Right renal pelvis (tissue), 4 donors: ENCODE measurements around the gene KCNK18. TPM values are rescaled to one million over a fixed set of nuclear protein-coding genes. Genes with fewer than 3 reads are reported as not detected.
"Not testable (repeated sequence)": the region's sequence is repeated elsewhere in the genome, so short reads cannot be mapped to it uniquely, and the experiment has no call there.

Experiments
- DNase-seq, 4 donors: peaks; one replicate each; pipeline ENCODE4 v3.0.0-alpha.2; 2013; ENCODE audit warnings: low read depth in 4 of 4, low spot score in 3 of 4, missing footprints in 1 of 4
- polyA plus RNA-seq, 4 donors: library from polyadenylated mRNA; unstranded; fragments of 120-200 nt; gene quantifications; one replicate each; pipeline ENCODE4 v1.2.1, GENCODE V29; 2013; ENCODE audit not compliant: insufficient read length in 4 of 4

KCNK18 gene
- polyA plus RNA-seq, 4 donors: not detected

DNA sequence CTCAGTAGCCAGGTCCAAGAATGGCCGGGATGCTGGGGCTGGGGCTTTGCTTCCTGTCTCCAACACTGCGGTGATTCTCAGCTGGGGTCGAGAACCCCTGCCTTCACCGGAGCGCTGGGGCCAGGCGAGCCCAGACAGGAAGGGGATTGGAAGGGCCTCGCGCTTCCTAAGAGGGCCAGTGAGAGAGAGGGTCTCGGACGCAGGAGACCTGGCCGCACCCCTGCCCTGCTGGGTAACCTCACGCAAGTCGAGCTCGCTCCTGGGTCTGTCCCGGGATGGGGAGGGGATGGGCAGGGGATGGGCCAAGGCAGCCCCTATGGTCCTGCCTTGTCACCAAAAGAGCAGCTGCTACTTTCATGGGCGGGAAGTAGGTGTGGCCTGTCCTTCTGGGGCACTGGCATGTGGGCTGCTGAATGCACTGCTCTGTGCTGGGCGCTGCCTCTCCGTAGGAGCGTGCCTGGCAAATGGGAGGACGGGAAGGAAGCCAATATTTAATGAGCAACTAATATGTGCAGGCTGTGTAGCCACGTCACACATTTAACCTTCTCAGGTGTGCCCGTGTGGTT, 20.0 kb downstream of the KCNK18 start:
- DNase-seq: no peak

DNA sequence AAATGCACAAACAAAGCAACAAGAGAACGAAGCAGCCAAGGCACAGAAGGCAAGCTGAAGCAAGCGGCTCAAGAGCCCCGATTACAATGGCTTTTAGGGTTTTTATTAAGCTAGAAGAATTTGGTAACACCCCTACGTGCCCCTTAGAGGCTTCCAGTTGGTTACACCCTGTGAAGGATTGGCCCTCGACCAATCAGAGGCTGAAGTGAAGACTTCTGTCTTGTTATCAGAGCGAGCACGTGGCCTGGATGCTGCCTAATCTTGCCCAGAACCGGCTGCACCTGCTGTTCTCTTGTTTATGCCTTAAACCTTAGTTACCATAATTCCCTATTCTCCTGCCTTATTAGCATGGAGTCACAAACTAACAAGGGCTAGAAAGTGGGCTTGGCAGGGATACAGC, 21.4 kb downstream of the KCNK18 start:
- DNase-seq: no peak

DNA sequence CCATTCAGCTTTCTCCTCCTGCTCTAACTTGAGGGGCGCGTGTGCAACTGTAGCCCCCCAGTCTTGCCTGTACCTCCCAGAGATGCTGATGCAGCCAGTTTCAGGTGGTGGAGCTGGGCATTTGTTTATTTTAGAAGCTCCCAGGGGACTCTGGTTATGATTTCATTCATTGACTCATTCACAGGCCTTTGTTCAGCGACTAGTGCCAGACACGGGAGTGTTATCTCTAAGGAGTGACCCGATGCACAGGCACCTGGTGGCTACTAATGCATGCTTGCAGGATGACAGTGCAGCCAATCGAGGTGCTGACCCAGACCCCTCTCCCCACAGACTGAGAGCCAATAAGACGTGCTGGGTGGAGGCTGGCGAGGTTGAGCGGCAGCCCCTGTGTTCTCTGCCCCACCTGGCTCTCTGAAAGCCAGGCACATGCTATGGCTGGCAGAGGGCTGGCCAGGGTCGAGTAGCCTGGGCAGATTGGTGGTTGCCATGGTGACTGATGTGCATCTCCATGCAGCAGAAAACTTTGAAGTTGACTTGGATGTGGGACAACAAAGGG, 23.9 kb downstream of the KCNK18 start:
- no peak for DNase-seq

DNA sequence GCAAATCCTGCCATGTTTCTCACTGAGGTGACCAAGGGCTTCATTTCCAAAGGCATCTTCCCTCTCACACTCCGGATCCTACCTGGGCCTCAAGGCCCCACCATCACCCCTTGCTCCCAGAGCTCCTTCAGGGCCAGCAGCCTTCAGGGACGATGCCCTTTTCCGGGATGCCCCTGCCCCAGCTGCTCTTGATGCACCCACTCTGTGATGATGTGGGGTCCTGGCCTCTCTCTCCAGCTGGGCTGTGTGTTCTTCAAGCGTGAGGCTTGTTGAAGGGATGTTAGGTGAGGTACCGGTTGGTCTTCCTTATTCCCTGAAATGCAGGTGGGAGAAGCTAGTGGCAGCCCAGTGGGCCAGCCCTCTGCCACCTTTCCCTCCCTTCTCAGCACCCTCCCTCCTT, 25.3 kb downstream of the KCNK18 start:
- no peak for DNase-seq

DNA sequence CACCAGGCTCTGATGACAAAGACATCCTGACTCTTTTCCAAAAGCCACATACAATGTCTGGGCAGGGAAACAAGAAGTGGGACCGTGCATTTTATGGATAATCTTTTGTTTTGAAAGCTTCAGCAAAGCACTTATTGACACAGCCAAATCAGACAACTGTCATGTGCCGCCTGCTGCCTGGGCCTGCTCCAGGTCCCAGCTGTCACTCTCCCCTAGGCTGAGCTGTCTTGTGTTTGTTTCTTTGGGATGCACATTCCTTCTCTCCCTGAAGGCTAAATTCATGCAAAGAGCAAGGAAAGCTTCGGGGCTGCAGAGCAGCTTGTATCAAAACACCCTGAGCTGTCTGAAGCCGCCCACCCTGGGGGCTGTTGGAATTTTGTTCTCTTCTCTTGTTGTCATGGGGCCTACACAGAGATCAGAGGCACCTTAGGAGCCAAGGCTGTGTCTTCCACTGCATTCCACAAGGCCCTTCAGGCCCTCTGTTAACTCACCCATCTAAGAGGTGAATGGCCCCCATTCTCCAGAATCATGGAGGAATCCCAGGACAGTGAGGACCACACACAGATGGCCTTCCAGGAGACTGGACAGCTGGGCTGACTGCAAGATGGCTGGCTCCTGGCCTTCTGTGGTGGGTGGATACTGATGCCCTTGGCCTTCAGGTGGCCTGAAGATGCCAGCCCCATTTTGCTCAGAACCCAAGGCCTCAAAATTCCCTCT, 25.8 kb downstream of the KCNK18 start:
- no peak for DNase-seq

DNA sequence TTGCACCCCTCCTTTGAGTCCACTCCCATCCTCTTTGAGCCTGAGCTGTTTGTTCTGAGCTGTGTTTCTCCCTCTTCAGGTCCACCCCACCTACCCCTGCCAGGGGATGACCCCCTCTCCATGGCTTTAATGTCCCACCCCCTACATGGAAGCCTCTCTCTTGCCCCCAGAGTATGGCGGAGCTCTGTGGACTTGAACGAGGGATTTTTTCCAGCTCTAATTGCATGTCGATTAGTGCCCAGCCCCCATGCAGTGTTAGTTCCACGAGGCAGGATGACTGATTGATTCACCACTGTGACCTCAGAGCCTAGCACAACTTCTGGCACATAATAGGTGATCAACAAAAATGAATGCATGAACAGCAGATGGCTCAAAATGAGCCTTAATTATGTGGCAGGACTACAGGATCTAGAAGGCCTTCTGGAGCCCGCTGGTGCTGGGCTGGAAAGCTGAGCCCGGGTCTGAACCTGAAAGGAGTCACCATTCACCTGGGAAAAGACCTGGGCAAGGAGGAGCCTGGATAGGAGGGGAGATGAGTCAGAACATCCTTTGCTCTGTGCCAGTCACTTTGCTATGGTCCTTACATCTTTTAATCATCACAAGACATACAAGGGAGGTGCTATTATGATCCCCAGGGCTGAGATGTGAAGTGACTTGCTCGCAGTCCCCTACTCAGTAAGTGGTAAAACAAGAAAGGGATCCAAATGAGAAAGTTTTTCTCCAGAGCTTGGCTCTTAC, 26.6 kb downstream of the KCNK18 start:
- DNase-seq: no peak

DNA sequence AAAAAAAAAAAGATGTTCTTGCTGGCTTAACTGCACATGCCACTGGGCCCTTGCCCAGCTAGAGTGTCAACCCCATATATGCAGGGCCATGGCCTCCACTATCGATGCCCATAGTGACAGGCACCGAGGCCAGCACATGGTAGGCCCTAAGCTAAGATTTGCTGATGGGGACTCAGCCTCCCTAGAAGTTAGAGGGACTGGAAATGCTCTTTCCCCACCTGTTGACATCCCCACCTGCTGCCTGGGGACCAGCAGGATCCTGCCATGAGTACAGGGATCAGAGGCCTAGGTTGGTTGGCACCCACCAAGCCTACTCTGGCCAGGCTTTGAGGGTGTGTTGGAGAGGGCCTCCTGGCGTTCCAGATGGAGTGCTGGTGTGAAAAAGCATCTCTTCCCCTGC, 27.6 kb downstream of the KCNK18 start:
- no peak for DNase-seq

DNA sequence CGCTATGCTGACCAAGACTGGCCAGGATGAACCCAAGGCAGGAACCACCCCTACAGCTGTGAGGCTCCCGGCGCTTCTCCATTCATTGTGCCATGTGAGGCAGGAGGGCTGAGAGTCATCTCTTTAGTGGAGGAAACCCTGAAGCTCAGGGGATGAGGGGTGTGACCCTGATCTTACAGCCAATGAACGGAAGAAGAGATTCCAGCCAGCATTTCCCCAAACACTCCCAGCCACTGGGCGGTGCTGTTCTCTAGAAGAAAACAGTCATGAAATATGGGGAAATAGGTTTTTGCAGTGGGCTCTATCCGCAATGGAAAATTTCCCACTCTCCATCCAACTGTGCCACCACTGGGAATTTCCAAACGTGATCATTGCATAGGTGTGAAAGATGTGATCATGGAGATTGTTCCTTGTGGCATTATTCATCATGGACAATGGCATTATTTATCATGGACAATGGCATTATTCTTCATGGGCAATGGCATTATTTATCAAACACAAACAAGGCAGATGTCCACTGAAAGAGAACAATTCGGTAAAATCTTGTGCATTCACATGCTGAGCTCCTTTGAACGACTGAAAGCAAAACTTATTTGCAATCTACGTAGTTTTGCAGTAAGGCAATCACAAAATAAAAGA, 29.6 kb downstream of the KCNK18 start:
- DNase-seq: no peak

DNA sequence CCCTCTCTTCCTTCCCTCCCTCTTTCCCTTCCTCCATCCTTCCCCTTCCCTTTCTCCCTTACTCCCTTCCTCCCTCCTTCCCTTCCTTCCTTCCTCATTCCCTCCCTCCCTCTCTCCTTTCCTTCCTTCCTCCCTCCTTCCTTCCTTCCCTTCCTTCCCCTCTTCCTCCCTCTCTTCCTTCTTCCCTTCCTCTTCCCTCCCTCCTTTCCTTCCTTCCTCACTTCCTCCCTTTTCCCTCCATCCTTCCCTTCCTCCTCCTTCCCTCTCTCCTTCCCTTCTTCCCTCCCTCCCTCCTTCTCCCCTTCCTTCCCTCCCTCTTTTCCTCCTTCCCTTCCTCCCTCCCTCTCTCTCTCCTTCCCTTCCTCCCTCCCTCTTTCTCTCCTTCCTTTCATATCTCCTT, 30.9 kb downstream of the KCNK18 start:
- DNase-seq: no peak

DNA sequence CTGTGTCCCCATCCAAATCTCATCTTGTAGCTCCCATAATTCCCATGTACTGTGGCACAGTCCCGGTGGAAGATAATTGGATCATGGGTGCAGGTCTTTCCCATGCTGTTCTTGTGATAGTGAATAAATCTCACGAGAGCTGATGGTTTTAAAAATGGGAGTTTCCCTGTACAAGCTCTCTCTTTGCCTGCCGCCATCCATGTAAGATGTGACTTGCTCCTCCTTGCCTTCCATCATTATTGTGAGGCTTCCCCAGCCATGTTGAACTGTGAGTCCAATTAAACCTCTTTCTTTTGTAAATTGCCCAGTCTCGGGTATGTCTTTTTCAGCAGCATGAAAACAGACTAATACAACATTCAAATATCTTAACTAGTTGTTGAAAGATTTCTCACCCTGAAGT, 32.8 kb downstream of the KCNK18 start:
- not testable (repeated sequence) for DNase-seq

DNA sequence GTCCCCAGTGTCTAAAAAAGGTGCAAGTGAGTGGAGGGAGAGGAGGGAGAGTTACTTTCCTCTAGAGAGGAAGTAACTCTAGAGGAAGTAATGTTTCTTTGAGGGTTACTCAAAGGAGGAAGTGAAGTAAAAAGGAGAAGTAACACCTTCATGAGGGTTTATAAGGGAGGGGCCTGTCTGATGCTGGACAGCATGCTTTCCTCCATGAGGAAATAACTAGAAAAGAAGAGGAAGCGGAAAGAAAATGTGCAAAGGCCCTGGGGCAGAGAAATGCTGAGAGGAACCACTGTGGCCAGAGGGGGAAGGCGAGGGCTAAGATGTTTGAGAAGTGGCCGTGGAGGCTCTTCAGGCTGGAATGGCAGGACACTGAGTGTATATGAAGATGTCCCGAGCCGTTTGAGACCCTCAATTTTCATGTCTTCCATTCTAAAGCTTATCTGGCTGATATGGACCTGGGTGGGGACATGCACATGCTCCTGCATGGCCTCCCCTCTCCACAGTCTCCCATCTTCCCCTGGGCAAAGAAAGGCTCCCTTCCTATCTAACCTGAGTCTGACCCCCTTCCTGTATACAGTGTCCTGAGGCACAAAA, 40.2 kb downstream of the KCNK18 start:
- no peak for DNase-seq

DNA sequence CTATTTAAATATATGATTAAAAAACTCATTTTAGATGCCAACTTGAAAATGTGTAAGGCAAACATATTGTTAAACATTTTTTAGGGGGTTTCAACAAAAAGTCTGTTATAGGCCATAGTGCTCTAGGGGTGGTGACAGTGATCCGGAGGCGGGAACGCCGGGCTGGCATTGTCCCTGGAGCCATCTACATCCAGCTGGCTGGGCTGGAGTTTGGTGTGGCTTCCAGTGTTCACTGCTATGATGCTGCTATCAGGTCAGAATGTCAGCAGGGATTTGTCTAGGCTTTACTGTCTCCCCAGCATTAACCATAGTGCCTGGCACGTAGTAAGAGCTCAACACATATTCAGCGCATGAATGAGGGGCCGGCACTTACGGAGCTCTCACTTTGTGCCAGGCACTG, 41.8 kb downstream of the KCNK18 start:
- no peak for DNase-seq

DNA sequence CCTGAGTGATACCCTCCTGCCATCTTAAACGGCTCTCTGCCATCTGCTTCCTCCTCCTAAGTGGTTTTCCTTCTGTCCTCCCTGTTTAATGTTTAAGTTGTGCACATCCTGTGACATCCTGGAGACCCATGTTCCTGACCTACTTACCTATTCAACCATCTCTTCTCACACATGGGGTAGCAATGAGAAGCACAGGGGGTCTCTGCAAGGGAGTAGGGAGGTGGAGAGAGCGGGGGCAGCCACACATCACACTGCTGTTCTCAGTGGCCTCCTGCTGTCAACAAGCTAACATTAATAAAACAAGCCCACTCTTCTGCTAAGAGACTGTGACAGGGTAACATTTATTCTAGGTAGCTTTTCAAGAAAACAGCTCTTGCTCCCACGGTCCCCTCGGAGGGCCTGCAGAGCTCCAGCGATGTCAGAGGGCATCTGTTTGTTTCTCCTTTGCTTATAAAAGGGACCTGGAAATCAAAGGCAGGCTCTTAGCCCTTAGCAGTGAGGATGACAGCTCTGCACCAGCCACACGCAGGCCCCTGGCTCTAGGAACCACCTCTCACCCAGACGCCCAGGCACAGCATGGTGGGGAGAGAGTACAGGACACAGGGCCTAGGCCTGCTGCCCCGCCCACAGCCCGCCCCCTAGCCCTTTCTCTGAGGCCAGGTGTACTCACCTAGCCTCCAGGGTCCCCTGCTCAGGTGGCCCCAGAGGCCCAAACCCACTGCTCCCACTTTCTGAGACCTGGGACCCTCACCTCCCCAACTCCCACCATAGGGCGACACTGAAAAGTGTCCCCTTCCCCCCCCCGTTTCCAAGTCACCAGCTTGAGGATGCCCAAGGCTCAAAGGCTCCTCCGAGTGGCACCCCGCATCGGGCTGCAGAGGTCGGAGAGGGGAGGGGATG, 42.7 kb downstream of the KCNK18 start:
- no peak for DNase-seq

DNA sequence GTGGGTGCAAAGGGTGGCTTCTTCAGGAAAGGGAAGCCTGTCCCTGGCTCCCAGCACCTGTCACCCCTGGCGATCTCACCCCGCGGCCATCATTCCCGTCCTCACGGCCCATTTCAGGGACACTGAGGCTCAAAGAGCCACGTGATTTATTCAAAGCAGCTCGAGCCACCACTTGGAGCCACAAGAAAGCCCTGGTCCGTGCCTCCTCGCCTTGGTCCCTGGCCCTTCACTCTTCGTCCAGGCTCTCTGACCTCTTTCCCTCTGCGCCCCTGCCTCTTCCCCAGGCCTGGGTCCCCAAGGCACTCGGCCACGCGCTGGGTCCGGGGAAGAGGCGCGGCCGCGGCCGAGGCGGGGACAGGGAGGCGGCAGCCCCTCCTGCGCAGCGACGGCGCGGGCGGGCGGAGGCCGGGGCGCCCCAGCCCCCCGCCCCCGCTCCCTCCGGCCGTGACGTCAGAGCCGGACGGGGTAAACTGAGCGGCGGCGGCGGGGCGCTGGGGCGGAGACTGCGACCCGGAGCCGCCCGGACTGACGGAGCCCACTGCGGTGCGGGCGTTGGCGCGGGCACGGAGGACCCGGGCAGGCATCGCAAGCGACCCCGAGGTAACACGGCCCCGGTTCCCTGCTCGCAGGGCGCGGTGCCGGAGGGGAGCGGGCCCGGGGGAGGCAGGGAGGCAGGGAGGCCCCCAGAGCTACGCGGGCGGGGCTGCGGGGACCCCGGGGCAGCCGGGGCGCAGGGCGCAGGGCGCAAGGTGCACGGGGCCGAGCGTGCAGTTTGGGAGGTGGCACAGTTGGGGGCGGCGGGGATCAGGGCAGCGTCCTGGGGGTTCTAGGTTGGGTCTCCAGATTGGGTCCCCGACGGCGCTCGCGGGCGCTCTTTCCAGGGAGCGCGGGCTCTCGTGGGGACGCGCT, 43.6 kb downstream of the KCNK18 start, which contains the start of gene SLC18A2:
Gene SLC18A2, plus strand, starts transcription at position 494 of the 909 bp plus-strand sequence. CDS start 580 bp downstream, outside the sequence.
- DNase-seq: no peak

DNA sequence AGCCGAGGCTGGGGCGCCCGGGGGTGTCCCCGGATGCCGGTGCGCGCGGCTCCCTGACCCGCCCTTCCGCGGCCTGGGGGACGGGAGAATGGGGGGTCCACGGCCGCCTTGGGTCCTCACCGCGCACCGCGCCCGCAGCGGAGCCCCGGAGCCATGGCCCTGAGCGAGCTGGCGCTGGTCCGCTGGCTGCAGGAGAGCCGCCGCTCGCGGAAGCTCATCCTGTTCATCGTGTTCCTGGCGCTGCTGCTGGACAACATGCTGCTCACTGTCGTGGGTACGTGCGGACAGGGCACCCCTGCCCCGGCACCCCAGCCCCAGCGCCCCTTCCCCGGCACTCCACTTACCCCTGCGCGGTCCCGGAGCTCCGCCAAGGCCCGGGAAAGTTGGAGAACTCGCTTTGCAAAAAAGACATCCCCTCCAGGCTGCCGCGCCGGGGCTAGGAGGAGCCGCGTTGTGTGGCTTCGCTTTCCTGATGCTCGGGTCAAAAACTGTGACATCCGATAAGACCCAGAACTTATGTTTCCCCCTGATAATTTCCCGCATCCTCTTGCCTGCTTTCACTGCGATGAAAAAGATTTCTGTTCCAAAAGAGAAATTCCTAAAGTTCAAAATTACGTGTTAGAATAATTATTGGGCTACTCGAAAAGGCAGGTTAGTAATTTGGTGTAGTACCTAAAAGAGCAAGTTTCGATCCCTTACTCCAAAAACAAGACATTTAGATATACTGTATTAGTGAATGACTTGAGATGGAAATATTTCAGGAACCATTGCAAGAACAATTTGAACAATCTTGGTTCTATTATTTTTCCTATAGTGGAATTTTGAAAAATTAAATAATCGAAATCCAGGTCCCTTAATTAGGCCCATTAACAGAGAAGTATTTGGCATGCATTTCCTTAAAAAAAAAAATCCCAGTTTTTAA, 44.5 kb downstream of the KCNK18 start:
- no peak for DNase-seq

DNA sequence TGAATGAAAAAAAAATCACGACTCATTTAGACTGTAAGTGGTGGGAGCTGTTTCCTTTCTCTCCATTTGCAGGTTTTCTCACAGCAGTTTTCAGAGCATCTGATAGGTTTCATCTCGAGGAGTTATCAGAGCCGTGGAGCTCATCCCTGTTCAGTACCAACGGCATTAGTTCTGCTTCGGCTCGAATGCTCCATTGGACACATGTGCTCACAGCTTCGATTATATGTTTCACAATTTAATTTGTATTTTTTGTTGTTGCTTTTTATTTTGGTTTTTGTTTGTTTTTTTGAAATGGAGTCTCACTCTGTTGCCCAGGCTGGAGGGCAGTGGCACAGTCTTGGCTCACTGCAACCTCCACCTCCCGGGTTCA, 45.2 kb downstream of the KCNK18 start:
- DNase-seq: no peak

DNA sequence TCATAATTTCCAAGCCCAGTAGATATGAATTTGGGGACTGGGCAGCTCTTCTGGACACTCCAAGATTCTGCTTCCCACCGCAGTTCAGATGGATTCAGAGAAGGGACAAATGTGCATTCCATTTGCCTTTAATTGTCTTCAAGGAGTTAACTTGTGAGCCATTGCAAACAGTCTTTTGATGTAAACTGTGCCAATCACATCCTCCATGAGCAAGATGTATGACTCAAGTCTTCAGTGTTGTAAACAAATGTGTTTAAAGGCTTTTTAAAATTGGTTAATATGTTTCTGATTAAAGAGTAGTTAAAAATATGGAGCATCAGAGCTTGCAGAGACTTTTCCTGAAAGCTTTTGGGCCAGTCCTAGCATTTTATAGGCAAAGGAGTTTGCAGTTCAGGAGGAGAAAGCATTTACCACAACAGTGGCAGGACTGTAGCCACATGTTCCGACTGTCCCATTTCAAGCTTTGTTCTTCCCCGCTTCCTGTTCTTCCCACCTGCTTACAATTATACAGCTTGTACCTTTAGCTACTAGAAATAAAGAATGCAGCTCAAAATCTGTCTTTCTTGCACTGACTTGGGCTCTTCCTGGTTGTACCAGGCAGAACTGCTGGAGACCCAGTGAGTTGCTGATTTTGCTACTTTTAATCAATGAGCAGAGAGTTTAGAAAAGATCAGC, 49.8 kb downstream of the KCNK18 start:
- DNase-seq: no peak
